Left hindlimb (tissue), 1 donor: ENCODE data around the gene GAL.
"Not testable (repeated sequence)": the region's sequence is repeated elsewhere in the genome, so short reads cannot be mapped to it uniquely, and the experiment has no call there.

Source experiments
- DNase-seq: peaks from one replicate; pipeline ENCODE4 v3.0.0-alpha.2; 2018

GAL gene

GRCh38 chr11:68684385-68685356 lies at the start of gene GAL:
GAL (plus strand) TSS chr11:68684544; CDS start chr11:68684924, 380 bp downstream.
- no peak for DNase-seq

- DNase-seq, result not testable (repeated sequence)
These were observed 49.7 kb upstream of the GAL start for GRCh38 chr11:68634606-68635005.

GRCh38 chr11:68635172-68635571 lies 49.2 kb upstream of the GAL start:
- not testable (repeated sequence) for DNase-seq

GRCh38 chr11:68635883-68636282 lies 48.5 kb upstream of the GAL start:
- DNase-seq, result not testable (repeated sequence)

DNA sequence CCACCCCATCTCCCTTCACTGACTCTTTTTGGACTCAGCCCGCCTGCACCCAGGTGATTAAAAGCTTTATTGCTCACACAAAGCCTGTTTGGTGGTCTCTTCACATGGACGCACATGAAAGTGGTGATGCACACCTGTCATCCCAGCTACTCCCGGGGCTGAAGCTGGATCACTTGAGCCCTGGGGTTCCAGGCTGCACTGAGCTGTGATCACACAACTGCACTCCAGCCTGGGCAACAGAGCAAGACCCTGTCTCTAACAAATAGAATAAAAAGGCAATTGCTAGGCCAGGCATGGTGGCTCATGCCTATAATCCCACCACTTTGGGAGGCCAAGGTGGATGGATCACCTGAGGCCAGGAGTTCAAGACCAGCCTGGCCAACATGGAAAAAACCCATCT lies 45.0 kb upstream of the GAL start:
- DNase-seq, result not testable (repeated sequence)

- no peak for DNase-seq
These were observed 42.5 kb upstream of the GAL start for GRCh38 chr11:68641880-68642279.

GRCh38 chr11:68643585-68643984 lies 40.8 kb upstream of the GAL start:
- DNase-seq, result no peak

DNA sequence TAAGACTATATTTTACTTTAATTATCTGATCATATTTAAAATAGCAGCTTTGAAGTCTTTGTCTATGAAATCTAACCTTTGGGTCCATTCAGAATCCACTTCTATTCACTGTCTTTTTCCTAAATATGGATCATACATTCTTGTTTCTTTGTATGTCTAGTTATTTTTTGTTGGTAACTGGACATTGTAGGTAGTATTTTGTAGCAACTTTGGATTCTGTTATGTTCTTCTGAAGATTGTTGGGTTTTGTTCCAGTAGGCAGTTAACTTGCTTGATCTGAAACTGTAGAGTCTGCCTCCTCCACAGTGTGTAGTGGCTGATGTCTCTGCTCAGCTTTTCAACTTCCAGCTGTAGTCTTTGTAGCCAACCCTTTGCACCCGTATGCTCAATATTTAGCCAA lies 37.5 kb upstream of the GAL start:
- no peak for DNase-seq

DNA sequence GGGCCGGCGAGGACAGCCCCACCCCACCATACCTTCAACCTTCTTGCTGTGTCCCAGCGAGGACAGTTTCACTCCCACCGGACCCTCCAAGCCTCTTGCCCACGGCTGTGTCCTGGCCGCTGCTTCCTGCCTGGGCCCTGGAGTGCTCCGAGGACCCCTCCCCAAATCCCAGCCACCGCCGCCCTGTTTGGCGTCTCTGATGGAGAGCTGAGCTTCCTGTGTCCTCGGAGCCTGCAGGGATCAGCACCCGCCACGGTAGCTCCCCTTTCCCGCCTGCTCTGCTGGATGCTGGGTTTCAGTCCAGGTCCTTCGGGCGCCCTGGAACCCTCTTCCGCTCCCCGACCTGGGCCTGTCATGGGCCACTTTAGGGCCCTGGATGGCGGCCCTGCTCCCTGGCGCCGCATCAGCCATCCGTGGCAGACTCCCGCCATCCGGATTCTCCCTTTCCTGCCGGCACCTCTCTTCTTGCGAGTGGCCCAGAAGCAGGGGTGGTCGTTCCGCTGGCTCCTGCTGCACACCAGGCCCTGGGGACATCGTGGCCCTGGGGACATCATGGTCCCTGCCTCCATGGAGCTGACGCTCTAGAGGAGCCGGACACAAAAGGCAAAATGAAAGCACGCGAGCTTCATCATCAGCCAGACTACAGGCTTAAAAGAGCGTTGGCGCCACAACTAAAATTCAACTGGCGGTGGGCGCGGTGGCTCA lies 34.3 kb upstream of the GAL start:
- DNase-seq, result no peak

DNA sequence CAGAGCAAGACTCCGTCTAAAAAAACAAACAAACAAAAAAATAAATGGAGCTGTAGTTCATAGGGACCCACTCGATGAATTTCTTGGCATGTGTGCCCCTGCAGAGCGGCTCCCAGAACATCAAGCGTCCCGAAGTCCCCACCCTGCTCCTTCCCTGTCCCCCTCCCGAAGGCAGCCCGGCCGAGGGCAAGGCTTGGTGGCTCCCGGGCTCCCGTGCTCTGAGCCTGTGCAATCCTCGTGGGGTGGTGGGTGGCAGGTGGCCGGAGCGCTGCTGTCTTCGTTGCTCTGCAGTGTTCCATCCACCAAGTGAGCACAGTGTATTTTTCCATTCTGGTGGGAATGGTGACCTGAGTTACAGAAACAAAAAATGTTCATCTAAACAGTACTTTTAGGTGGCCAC lies 33.5 kb upstream of the GAL start:
- no peak for DNase-seq

GRCh38 chr11:68651208-68651984 lies 32.9 kb upstream of the GAL start:
- no peak for DNase-seq

DNA sequence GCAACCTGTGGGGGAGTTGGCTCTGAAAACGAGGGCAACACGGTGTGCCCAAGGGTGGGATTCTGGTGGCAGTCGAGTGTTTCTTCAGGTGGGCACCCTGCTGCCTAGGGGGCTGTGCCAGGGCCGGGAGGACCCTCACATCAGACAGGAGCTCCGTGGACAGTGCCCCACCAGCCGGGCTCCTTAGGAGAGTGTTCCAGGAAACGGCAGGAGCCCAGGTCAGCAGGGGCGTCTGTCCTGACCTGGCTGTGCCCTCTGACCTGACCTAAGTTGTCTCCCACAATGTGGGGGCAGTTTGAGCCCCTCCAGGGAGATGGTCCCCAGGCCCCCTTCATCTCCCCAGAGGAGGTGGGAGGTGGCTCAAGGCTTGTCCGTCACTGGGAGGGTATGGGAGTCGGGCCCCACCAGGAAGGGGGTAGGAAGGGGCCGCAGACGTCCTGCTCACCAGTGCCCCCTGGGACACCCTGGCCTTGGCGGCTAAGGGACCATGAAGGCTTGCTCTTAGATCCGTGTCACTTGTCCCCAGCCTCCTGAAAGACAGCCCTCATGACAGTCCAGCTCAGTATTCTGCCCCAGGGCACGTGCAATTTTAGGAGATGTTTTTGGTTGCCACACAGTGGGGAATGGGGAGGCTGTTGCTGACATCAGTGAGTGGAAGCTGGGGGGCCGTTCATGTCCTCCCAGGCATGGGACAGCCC lies 32.2 kb upstream of the GAL start:
- no peak for DNase-seq

DNA sequence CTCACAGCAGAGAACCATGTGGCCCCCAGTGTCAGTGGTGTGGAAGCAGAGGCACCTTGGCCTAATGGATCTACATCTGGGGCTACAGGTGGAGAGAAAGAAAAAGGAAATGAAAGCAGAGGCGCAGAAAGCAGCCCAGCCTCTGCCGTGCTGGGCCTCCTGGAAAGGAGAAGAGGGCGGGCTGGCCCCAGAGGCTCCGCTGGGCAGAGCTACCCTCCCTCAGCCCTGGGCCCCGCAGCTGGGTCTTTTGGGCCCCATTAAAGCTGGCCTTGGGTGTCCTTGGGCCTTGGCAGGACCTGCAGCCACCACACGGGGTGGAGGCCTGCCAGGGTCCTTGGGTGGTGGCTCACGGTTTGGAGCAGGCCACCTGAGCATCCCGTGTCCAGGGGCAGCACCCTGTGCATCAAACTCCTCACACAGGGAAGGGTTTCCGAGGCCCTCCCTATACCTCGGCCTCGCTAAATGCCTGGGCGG lies 31.6 kb upstream of the GAL start:
- no peak for DNase-seq

GRCh38 chr11:68653486-68654430 lies 30.6 kb upstream of the GAL start:
- DNase-seq, result no peak

DNA sequence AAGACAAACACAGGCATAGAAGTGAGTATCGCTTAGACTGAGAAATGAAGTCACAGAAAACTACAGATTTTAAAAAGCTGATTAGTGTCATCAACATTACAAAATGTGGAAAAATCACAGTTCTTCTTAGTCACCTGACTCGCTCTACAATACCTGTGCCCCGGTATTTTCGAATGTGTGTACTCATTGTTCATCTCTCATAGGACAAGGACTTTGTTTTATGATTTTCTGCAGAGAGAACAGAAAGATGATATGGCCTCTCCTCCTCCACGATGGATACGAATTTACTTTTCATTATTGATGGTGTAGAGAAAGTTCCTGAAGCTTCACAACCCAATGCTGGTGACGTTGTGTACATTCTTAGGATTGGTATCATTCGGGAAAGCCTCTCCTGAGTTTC lies 29.4 kb upstream of the GAL start:
- no peak for DNase-seq

GRCh38 chr11:68655406-68655805 lies 28.9 kb upstream of the GAL start:
- DNase-seq, result no peak

GRCh38 chr11:68655806-68656205 lies 28.5 kb upstream of the GAL start:
- no peak for DNase-seq

DNA sequence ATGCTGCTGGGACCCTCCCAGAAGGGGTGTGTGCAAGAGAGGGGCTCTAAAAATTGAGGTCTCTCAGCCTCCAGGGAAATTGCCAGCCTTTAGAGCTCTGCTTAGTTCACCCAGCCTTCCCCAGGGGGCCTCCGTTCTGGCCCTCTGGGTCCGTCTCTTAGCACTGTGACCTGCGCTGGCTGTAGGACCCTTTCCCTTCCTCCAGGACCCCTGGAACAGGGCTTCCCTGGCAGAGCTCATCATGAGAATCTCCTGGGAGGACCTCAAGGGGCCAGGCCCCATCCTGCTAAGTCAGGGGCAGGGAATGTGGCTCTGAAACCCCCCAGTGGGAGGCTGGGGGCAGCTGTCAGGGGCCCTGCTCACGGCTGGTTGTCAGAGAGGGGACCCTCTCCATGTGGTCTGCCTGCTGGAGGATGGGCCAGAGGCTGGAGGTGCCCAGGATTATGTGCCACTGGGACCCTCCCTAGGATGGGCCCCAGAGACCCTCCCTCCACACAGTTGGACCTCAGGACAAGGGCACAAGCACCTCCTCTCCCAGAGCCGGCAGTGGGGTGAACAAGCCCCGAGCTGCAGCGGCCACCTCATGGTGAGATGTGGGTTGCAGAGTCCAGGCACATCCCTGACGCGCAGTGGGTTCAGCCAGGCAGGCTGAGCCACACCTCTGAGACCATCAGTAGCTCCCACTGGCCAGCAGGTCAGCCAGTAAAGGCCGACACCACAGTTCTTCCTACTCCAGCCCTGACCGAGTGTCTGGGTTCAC lies 27.1 kb upstream of the GAL start:
- no peak for DNase-seq

DNA sequence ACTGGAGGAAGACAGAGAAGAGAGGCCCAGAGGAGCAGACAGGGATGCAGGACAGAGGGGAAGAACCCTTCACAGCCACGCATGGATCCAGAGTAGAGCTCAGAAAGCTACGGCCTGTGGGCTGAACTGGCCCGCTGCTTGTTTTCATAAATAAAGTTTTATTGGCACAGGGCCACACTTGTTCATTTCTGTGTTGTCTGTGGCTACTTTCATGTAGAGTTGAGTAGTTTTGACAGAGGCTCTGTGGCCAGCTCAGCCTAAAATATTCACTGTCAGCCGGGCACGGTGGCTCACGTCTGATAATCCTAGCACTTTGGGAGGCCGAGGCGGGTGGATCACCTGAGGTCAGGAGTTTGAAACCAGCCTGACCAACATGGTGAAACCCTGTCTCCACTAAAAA lies 26.2 kb upstream of the GAL start:
- DNase-seq, result no peak

GRCh38 chr11:68658661-68659060 lies 25.7 kb upstream of the GAL start:
- no peak for DNase-seq
